A549 (cell line): ENCODE data around the gene NOC3L.

Experiments
- BHLHE40 ChIP-seq: IDR thresholded peaks from 2 replicates; pipeline ENCODE4 v1.6.1; 2012; ENCODE audit warnings: low read depth, low read length, inconsistent platforms
- EP300 ChIP-seq, 2 experiments: fragments of >200 bp; sonication (Bioruptor Twin); formaldehyde crosslinking; IDR thresholded peaks; 2 replicates in 1 of 2; 3 replicates in 1 of 2; pipeline ENCODE4 v1.6.1; 2016 to 2017
- HDAC2 ChIP-seq: fragments of 200-600 bp; sonication (generic); IDR thresholded peaks from 2 replicates; pipeline ENCODE4 v1.6.1; 2016
- HOXA7 ChIP-seq: fragments of 250-450 bp; sonication (Bioruptor Pico); IDR thresholded peaks from 2 replicates; pipeline ENCODE4 v1.5.0; 2020; ENCODE audit warnings: mild to moderate bottlenecking, moderate library complexity
- NFE2L2 ChIP-seq: fragments of 150-350 bp; conservative IDR thresholded peaks from 2 replicates; pipeline ENCODE4 v1.6.1; 2014; ENCODE audit warnings: low read length
- RAD21 ChIP-seq, 2 experiments: fragments of >200 bp in 1 of 2; sonication (Bioruptor Twin) in 1 of 2; formaldehyde crosslinking in 1 of 2; IDR thresholded peaks in 1 of 2; conservative IDR thresholded peaks in 1 of 2; 2 replicates in 1 of 2; 3 replicates in 1 of 2; pipeline ENCODE4 v1.6.1; 2012 to 2018; ENCODE audit warnings: inconsistent platforms in 1 of 2
- RARB ChIP-seq: fragments of 250-450 bp; sonication (Bioruptor Pico); IDR thresholded peaks from 2 replicates; pipeline ENCODE4 v1.8.0; 2021; ENCODE audit warnings: mild to moderate bottlenecking, moderate library complexity
- RNF2 ChIP-seq: fragments of 200-600 bp; sonication (generic); IDR thresholded peaks from 2 replicates; pipeline ENCODE4 v1.6.1; 2016; ENCODE audit warnings: low read depth, mild to moderate bottlenecking, antibody characterized with exemption, moderate library complexity, borderline replicate concordance
- ZC3H11A ChIP-seq: fragments of 450-650 bp; IDR thresholded peaks from 2 replicates; pipeline ENCODE4 v1.6.1; 2014; ENCODE audit warnings: antibody characterized with exemption, mild to moderate bottlenecking
- ZFP36 ChIP-seq: fragments of 450-650 bp; IDR thresholded peaks from 2 replicates; pipeline ENCODE4 v1.6.1; 2014; ENCODE audit warnings: borderline replicate concordance; ENCODE audit not compliant: partially characterized antibody
- TF ChIP-seq, protein P1 (sequence below): fragments of 450-650 bp; IDR thresholded peaks from 2 replicates; pipeline ENCODE4 v1.6.1; 2014; ENCODE audit warnings: antibody characterized with exemption
- TF ChIP-seq, protein P2 (sequence below): fragments of >200 bp; sonication (Bioruptor Twin); formaldehyde crosslinking; IDR thresholded peaks from 3 replicates; pipeline ENCODE4 v1.5.1; 2016
- TF ChIP-seq, protein P3 (sequence below): IDR thresholded peaks from 2 replicates; pipeline ENCODE4 v1.6.1; 2012

DNA sequence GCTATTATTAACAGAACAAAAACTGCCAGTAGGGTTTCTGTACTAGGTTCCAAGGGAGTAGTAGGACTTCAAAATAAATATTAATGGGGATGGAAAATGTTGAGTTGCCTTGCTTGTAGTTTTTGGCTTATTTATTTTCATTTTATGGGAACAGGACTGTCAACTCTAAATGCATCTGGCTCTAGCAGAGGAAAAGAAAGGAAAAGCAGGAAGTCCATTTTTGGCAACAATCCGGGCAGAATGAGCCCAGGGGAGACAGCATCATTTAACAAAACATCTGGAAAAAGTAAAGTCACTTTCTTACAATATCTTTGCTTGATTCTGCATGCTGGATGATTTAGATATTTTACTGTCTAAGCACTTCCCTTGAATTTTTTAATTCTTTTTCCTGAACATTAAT is 69.4 kb downstream of the NOC3L start:
- TF ChIP-seq, protein P1, sequence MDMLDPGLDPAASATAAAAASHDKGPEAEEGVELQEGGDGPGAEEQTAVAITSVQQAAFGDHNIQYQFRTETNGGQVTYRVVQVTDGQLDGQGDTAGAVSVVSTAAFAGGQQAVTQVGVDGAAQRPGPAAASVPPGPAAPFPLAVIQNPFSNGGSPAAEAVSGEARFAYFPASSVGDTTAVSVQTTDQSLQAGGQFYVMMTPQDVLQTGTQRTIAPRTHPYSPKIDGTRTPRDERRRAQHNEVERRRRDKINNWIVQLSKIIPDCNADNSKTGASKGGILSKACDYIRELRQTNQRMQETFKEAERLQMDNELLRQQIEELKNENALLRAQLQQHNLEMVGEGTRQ: no peak
- TF ChIP-seq ZC3H11A (no peak), HDAC2 (no peak), RAD21 (conservative IDR thresholded peaks at IDR 0.05 in 1 of 2, IDR thresholded peaks at IDR 0.05 in 1 of 2) (no peak), HOXA7 (no peak), BHLHE40 (no peak), EP300 (IDR thresholded peaks at IDR 0.05) (no peak), ZFP36 (no peak), RARB (CRISPR knock-in tag) (no peak), NFE2L2 (no peak), RNF2 (no peak)
- TF ChIP-seq, protein P2, sequence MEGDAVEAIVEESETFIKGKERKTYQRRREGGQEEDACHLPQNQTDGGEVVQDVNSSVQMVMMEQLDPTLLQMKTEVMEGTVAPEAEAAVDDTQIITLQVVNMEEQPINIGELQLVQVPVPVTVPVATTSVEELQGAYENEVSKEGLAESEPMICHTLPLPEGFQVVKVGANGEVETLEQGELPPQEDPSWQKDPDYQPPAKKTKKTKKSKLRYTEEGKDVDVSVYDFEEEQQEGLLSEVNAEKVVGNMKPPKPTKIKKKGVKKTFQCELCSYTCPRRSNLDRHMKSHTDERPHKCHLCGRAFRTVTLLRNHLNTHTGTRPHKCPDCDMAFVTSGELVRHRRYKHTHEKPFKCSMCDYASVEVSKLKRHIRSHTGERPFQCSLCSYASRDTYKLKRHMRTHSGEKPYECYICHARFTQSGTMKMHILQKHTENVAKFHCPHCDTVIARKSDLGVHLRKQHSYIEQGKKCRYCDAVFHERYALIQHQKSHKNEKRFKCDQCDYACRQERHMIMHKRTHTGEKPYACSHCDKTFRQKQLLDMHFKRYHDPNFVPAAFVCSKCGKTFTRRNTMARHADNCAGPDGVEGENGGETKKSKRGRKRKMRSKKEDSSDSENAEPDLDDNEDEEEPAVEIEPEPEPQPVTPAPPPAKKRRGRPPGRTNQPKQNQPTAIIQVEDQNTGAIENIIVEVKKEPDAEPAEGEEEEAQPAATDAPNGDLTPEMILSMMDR: no peak
- TF ChIP-seq, protein P3, sequence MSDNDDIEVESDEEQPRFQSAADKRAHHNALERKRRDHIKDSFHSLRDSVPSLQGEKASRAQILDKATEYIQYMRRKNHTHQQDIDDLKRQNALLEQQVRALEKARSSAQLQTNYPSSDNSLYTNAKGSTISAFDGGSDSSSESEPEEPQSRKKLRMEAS: no peak
